ENCODE results near the gene PPP6R3. TPM values are rescaled to one million over a fixed set of nuclear protein-coding genes. Genes with fewer than 3 reads are reported as not detected.
A peak's percentile ranks its signal among the peaks of the same experiment; 100 is the strongest.

The PPP6R3 gene
- total and polyA plus RNA-seq, 8 donors = 84.6 to 130 (median 109) TPM

DNA sequence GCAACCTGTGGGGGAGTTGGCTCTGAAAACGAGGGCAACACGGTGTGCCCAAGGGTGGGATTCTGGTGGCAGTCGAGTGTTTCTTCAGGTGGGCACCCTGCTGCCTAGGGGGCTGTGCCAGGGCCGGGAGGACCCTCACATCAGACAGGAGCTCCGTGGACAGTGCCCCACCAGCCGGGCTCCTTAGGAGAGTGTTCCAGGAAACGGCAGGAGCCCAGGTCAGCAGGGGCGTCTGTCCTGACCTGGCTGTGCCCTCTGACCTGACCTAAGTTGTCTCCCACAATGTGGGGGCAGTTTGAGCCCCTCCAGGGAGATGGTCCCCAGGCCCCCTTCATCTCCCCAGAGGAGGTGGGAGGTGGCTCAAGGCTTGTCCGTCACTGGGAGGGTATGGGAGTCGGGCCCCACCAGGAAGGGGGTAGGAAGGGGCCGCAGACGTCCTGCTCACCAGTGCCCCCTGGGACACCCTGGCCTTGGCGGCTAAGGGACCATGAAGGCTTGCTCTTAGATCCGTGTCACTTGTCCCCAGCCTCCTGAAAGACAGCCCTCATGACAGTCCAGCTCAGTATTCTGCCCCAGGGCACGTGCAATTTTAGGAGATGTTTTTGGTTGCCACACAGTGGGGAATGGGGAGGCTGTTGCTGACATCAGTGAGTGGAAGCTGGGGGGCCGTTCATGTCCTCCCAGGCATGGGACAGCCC lies 191.6 kb downstream of the PPP6R3 start:
- intact Hi-C loops (cut with DNase I) = no loop called here
- Histone ChIP-seq H3K4me3 (no peak overlapping the region), H3K4me1 (no peaks in the 10 kb centered on the region), H3K27ac (no peak overlapping the region), H3K36me3 (no peaks in the 10 kb centered on the region), H3K27me3 (peaks cover 0 to 59% of the 10 kb centered on the region in 2 donors), H3K9me3 (peaks cover 0 to 7% of the 10 kb centered on the region in 2 donors)
- ATAC-seq = no peak
- TF ChIP-seq, protein P1, sequence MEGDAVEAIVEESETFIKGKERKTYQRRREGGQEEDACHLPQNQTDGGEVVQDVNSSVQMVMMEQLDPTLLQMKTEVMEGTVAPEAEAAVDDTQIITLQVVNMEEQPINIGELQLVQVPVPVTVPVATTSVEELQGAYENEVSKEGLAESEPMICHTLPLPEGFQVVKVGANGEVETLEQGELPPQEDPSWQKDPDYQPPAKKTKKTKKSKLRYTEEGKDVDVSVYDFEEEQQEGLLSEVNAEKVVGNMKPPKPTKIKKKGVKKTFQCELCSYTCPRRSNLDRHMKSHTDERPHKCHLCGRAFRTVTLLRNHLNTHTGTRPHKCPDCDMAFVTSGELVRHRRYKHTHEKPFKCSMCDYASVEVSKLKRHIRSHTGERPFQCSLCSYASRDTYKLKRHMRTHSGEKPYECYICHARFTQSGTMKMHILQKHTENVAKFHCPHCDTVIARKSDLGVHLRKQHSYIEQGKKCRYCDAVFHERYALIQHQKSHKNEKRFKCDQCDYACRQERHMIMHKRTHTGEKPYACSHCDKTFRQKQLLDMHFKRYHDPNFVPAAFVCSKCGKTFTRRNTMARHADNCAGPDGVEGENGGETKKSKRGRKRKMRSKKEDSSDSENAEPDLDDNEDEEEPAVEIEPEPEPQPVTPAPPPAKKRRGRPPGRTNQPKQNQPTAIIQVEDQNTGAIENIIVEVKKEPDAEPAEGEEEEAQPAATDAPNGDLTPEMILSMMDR (IDR thresholded peaks at IDR 0.05) = no peak
- DNase-seq = peak in 1 of 4 donors; percentile 54

DNA sequence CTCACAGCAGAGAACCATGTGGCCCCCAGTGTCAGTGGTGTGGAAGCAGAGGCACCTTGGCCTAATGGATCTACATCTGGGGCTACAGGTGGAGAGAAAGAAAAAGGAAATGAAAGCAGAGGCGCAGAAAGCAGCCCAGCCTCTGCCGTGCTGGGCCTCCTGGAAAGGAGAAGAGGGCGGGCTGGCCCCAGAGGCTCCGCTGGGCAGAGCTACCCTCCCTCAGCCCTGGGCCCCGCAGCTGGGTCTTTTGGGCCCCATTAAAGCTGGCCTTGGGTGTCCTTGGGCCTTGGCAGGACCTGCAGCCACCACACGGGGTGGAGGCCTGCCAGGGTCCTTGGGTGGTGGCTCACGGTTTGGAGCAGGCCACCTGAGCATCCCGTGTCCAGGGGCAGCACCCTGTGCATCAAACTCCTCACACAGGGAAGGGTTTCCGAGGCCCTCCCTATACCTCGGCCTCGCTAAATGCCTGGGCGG lies 192.2 kb downstream of the PPP6R3 start:
- TF ChIP-seq, protein P1 (IDR thresholded peaks at IDR 0.05) = no peak
- intact Hi-C loops (cut with DNase I) = no loop called here

GRCh38 chr11:68653486-68654430 lies 193.2 kb downstream of the PPP6R3 start:
- H3K9me3 ChIP-seq = no peaks in the 10 kb centered on the region
- TF ChIP-seq, protein P1 (IDR thresholded peaks at IDR 0.05) = no peak
- no peaks in the 10 kb centered on the region for H3K36me3 ChIP-seq
- no peak overlapping the region for H3K4me3 ChIP-seq
- ATAC-seq (no peak), DNase-seq (peak in 1 of 4 donors; percentile 60)
- intact Hi-C loops (cut with DNase I) = no loop called here
- no peak overlapping the region for H3K27ac ChIP-seq
- peaks cover 0 to 54% of the 10 kb centered on the region in 2 donors for H3K27me3 ChIP-seq
- no peaks in the 10 kb centered on the region for H3K4me1 ChIP-seq

More for the DNA sequence above, 192.2 kb downstream of the PPP6R3 start:
- Histone ChIP-seq H3K36me3 (no peaks in the 10 kb centered on the region), H3K27me3 (peaks cover 0 to 59% of the 10 kb centered on the region in 2 donors), H3K9me3 (peaks cover 0 to 1% of the 10 kb centered on the region in 2 donors), H3K4me1 (no peaks in the 10 kb centered on the region), H3K27ac (no peak overlapping the region), H3K4me3 (no peak overlapping the region)
- ATAC-seq = no peak
- DNase-seq = peak in 1 of 4 donors; percentile 52

GRCh38 chr11:68654978-68655377 lies 194.4 kb downstream of the PPP6R3 start:
- DNase-seq = no peak
- no peaks in the 10 kb centered on the region for H3K9me3 ChIP-seq
- intact Hi-C loops (cut with DNase I) = no loop called here
- H3K4me3 ChIP-seq = no peak overlapping the region
- H3K36me3 ChIP-seq = no peaks in the 10 kb centered on the region
- peaks cover 0 to 42% of the 10 kb centered on the region in 2 donors for H3K27me3 ChIP-seq
- TF ChIP-seq, protein P1 (IDR thresholded peaks at IDR 0.05) = no peak
- ATAC-seq = no peak
- no peak overlapping the region for H3K27ac ChIP-seq
- no peaks in the 10 kb centered on the region for H3K4me1 ChIP-seq

DNA sequence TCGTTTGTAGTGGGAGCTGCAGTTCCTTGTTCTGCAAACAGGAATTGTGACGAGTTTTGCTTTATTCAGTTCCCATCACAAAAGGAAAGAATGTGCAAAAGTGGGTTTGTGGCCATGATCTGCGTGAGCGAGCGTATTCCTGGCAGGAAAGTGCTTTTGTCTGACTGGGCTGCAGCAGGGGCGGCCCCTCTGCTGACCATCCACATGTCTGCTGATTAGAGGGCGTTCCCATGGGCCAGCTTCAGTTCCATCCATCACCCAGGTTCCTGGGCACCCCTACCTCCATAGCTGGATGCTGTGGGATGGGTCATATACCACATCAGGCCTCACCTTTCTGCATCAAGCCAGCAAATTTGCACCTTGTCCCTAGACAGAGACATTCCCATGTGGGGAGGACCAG lies 194.9 kb downstream of the PPP6R3 start:
- Histone ChIP-seq H3K27me3 (peaks cover 0 to 37% of the 10 kb centered on the region in 2 donors), H3K27ac (no peak overlapping the region), H3K4me1 (no peaks in the 10 kb centered on the region), H3K36me3 (no peaks in the 10 kb centered on the region), H3K9me3 (no peaks in the 10 kb centered on the region), H3K4me3 (no peak overlapping the region)
- DNase-seq = no peak
- intact Hi-C loops (cut with DNase I) = no loop called here
- TF ChIP-seq, protein P1 (IDR thresholded peaks at IDR 0.05) = no peak
- no peak for ATAC-seq
